Spleen (tissue), 7 donors: Measurements from ENCODE around the gene CACNA2D2.

Experiments
- POLR2AphosphoS5 ChIP-seq, 3 donors: sonication (generic); formaldehyde crosslinking; IDR thresholded peaks; one replicate each; pipeline ENCODE4 v1.5.1; 2017; ENCODE audit warnings: antibody characterized with exemption in 3 of 3
- TF ChIP-seq, protein P1 (sequence below), 11 experiments: fragments of 200-600 bp in 7 of 11; fragments of 450-650 bp in 4 of 11; sonication (generic) in 4 of 11; IDR thresholded peaks in 8 of 11; conservative IDR thresholded peaks in 3 of 11; 1 replicate in 7 of 11; 2 replicates in 4 of 11; pipeline versions ENCODE4 v1.4.0 to v1.8.0; 2016 to 2021; ENCODE audit warnings: antibody characterized with exemption in 11 of 11, inconsistent platforms in 4 of 11, mild to moderate bottlenecking in 1 of 11
- donor health status: DM: no; HTN: no; CAD: no; lungs with moderate emphysema.
- donor health status: DM: no; HTN: no; CAD: no.
- donor health status: DM: no; HTN: no; CAD: no.

DNA sequence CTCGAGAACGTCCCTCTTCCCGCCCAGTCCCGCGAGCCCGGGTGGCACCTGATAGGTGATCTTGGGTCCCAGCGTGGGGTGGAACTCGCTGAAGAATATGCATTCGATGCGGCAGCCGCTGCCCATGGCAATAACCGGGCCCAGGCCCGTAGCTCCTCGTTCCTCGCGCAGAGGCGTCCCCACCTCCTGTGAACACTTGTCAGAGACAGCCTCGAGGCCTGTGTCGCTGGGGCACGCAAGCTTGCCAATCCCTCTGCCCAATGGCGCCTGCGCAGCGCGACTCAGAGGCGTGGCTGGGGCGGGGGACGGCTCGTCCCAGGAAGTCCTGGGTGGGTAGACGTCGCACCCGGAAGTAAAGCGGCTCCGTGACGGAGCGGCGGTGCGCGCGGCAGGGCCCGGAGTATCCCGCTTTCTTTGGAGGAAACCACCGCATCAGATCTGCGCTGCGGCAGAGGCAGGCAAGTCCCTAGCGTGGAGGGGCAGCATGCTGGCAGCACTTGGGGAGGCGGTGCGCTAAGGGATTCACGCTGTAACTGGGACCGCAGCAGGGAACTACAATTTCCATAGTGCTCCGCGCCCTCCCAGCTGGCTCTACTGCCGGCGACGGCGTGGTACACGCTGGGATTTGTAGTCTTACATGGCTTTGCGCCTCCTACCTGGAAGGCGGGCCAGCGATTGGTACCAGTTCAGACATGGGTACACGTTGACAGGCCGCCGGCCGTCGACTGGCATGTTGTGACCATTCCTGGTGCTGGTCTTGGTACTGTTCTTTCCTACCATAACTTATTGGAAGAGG lies 152.7 kb downstream of the CACNA2D2 start, which contains the start of the genes CYB561D2 and NPRL2:
- peak; percentile 98 to 99 (median 99) for TF ChIP-seq POLR2AphosphoS5 (IDR thresholded peaks at IDR 0.05)
- TF ChIP-seq, protein P1, sequence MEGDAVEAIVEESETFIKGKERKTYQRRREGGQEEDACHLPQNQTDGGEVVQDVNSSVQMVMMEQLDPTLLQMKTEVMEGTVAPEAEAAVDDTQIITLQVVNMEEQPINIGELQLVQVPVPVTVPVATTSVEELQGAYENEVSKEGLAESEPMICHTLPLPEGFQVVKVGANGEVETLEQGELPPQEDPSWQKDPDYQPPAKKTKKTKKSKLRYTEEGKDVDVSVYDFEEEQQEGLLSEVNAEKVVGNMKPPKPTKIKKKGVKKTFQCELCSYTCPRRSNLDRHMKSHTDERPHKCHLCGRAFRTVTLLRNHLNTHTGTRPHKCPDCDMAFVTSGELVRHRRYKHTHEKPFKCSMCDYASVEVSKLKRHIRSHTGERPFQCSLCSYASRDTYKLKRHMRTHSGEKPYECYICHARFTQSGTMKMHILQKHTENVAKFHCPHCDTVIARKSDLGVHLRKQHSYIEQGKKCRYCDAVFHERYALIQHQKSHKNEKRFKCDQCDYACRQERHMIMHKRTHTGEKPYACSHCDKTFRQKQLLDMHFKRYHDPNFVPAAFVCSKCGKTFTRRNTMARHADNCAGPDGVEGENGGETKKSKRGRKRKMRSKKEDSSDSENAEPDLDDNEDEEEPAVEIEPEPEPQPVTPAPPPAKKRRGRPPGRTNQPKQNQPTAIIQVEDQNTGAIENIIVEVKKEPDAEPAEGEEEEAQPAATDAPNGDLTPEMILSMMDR (IDR thresholded peaks at IDR 0.05 in 8 of 11, conservative IDR thresholded peaks at IDR 0.05 in 3 of 11), result peak in 1 of 11 experiments; percentile 31
